SK-N-SH treated with all-trans-retinoic acid at 6 μM for 48 hours (cell line): ENCODE measurements around the gene KCNK6.

Experiments used
- BACH2 ChIP-seq: fragments of 250-450 bp; sonication (Bioruptor Pico); IDR thresholded peaks from 2 replicates; pipeline ENCODE4 v1.9.0; 2021; ENCODE audit warnings: mild to moderate bottlenecking, borderline replicate concordance
- ESRRG ChIP-seq: fragments of 250-450 bp; sonication (Bioruptor Pico); IDR thresholded peaks from 2 replicates; pipeline ENCODE4 v1.6.1; 2021; ENCODE audit warnings: mild to moderate bottlenecking
- GLIS3 ChIP-seq: fragments of 250-450 bp; sonication (Bioruptor Pico); IDR thresholded peaks from 2 replicates; pipeline ENCODE4 v1.5.0; 2020; ENCODE audit warnings: mild to moderate bottlenecking, moderate library complexity
- ISL1 ChIP-seq: fragments of 250-450 bp; sonication (Bioruptor Pico); IDR thresholded peaks from 2 replicates; pipeline ENCODE4 v2.1.2; 2022; ENCODE audit warnings: mild to moderate bottlenecking, moderate library complexity
- RARB ChIP-seq: fragments of 250-450 bp; sonication (Bioruptor Pico); IDR thresholded peaks from 2 replicates; pipeline ENCODE4 v1.8.0; 2021; ENCODE audit warnings: mild to moderate bottlenecking, moderate library complexity
- SNAI2 ChIP-seq: fragments of 250-450 bp; sonication (Bioruptor Pico); IDR thresholded peaks from 2 replicates; pipeline ENCODE4 v1.5.0; 2020; ENCODE audit warnings: mild to moderate bottlenecking, moderate library complexity
- TCF4 ChIP-seq: fragments of 250-450 bp; sonication (Bioruptor Pico); IDR thresholded peaks from 2 replicates; pipeline ENCODE4 v1.8.0; 2021; ENCODE audit warnings: mild to moderate bottlenecking, moderate library complexity, borderline replicate concordance
- TOX ChIP-seq: fragments of 250-450 bp; sonication (Bioruptor Pico); IDR thresholded peaks from 2 replicates; pipeline ENCODE4 v1.8.0; 2021; ENCODE audit warnings: mild to moderate bottlenecking, moderate library complexity, borderline replicate concordance
- ZFP3 ChIP-seq: fragments of 250-450 bp; sonication (Bioruptor Pico); IDR thresholded peaks from 2 replicates; pipeline ENCODE4 v1.5.0; 2020; ENCODE audit warnings: mild to moderate bottlenecking, moderate library complexity
- ZNF8 ChIP-seq: fragments of 450-650 bp; formaldehyde crosslinking; IDR thresholded peaks from 2 replicates; pipeline ENCODE4 v1.5.0; 2020; ENCODE audit warnings: mild to moderate bottlenecking, moderate library complexity
- TF ChIP-seq, protein P1 (sequence below): fragments of 250-450 bp; sonication (Bioruptor Pico); IDR thresholded peaks from 2 replicates; pipeline ENCODE4 v1.8.0; 2021; ENCODE audit warnings: low read depth, mild to moderate bottlenecking, moderate library complexity, borderline replicate concordance
- TF ChIP-seq, protein P2 (sequence below): fragments of 250-450 bp; sonication (Bioruptor Pico); IDR thresholded peaks from 2 replicates; pipeline ENCODE4 v1.5.0; 2020; ENCODE audit warnings: mild to moderate bottlenecking, moderate library complexity

DNA sequence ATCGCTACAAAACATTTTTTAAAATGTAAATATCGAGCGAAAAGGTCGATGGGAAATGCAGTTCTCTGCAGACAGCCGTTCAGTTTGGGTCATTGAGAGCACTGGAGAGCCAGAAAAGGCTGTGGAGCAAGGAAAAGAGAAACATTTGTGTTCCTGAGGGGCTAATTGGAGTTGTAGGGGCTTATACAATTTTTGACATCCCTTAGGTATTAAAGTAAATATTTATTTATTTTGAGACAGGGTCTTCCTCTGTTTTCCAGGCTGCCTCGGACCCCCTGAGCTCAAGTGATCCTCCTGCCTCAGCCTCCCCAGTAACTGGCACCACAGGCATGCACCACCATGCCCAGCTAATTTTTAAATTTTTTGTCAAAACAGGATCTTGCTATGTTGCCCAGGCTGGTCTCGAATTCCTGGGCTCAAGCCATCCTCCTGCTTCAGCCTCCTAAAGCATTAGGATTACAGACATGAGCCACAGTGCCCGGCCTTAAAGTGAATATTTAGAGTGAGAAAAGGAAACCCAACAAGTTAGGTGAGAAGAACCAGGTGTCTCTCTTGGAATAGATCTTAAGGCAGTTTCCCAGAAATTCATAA is 3.1 kb upstream of the KCNK6 start:
- no peak for TF ChIP-seq GLIS3 (CRISPR knock-in tag)
- no peak for TF ChIP-seq ESRRG (CRISPR knock-in tag)
- TF ChIP-seq, protein P1, sequence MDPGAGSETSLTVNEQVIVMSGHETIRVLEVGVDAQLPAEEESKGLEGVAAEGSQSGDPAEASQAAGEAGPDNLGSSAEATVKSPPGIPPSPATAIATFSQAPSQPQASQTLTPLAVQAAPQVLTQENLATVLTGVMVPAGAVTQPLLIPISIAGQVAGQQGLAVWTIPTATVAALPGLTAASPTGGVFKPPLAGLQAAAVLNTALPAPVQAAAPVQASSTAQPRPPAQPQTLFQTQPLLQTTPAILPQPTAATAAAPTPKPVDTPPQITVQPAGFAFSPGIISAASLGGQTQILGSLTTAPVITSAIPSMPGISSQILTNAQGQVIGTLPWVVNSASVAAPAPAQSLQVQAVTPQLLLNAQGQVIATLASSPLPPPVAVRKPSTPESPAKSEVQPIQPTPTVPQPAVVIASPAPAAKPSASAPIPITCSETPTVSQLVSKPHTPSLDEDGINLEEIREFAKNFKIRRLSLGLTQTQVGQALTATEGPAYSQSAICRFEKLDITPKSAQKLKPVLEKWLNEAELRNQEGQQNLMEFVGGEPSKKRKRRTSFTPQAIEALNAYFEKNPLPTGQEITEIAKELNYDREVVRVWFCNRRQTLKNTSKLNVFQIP (CRISPR knock-in tag): no peak
- no peak for TF ChIP-seq ZNF8 (CRISPR knock-in tag)
- TF ChIP-seq ZFP3 (CRISPR knock-in tag): no peak
- TF ChIP-seq, protein P2, sequence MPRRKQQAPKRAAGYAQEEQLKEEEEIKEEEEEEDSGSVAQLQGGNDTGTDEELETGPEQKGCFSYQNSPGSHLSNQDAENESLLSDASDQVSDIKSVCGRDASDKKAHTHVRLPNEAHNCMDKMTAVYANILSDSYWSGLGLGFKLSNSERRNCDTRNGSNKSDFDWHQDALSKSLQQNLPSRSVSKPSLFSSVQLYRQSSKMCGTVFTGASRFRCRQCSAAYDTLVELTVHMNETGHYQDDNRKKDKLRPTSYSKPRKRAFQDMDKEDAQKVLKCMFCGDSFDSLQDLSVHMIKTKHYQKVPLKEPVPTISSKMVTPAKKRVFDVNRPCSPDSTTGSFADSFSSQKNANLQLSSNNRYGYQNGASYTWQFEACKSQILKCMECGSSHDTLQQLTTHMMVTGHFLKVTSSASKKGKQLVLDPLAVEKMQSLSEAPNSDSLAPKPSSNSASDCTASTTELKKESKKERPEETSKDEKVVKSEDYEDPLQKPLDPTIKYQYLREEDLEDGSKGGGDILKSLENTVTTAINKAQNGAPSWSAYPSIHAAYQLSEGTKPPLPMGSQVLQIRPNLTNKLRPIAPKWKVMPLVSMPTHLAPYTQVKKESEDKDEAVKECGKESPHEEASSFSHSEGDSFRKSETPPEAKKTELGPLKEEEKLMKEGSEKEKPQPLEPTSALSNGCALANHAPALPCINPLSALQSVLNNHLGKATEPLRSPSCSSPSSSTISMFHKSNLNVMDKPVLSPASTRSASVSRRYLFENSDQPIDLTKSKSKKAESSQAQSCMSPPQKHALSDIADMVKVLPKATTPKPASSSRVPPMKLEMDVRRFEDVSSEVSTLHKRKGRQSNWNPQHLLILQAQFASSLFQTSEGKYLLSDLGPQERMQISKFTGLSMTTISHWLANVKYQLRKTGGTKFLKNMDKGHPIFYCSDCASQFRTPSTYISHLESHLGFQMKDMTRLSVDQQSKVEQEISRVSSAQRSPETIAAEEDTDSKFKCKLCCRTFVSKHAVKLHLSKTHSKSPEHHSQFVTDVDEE (CRISPR knock-in tag): no peak
- TF ChIP-seq TOX (CRISPR knock-in tag): no peak
- TF ChIP-seq RARB (CRISPR knock-in tag): no peak
- TF ChIP-seq BACH2 (CRISPR knock-in tag): no peak
- TF ChIP-seq ISL1 (CRISPR knock-in tag): no peak
- TF ChIP-seq SNAI2 (CRISPR knock-in tag): no peak
- no peak for TF ChIP-seq TCF4 (CRISPR knock-in tag)
